ENCODE data around the gene TESMIN.

TESMIN gene

GRCh38 chr11:68660066-68660810 is 91.1 kb downstream of the TESMIN start:
- DNase-seq (ENCODE audit: low read depth, low spot score), result no peak

GRCh38 chr11:68659158-68659921 is 92.0 kb downstream of the TESMIN start:
- DNase-seq (ENCODE audit: low read depth, low spot score), result peak; percentile 99

GRCh38 chr11:68658661-68659060 is 92.7 kb downstream of the TESMIN start:
- DNase-seq (ENCODE audit: low read depth, low spot score), result no peak

- DNase-seq (ENCODE audit: low read depth, low spot score), result no peak
These were observed 93.2 kb downstream of the TESMIN start for GRCh38 chr11:68658097-68658496.

All from smooth muscle cell of the brain vasculature (primary cell).